ENCODE measurements around the gene CCDC106. TPM values are rescaled to one million over a fixed set of nuclear protein-coding genes. Genes with fewer than 3 reads are reported as not detected.

CCDC106 gene
- total RNA-seq, 1 experiment from 2014 or later: 21.1 TPM

DNA sequence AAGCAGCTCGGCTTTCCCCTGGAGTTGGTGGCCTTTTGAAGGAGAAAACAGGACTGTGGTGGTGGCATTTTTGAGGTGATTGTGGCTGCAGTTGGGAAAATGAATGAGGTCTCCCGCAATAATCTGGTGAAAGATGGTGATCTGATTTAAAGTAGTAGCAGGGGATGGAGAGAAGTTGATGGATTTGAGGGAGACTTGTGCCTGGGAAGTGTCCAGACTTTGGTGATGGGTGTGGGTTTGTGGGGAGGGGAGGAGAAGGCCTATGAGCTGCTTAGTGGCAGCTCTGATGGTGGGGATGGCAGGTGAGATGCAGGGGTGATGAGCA lies 23.0 kb downstream of the CCDC106 start (continued):
- TF ChIP-seq, protein P1, sequence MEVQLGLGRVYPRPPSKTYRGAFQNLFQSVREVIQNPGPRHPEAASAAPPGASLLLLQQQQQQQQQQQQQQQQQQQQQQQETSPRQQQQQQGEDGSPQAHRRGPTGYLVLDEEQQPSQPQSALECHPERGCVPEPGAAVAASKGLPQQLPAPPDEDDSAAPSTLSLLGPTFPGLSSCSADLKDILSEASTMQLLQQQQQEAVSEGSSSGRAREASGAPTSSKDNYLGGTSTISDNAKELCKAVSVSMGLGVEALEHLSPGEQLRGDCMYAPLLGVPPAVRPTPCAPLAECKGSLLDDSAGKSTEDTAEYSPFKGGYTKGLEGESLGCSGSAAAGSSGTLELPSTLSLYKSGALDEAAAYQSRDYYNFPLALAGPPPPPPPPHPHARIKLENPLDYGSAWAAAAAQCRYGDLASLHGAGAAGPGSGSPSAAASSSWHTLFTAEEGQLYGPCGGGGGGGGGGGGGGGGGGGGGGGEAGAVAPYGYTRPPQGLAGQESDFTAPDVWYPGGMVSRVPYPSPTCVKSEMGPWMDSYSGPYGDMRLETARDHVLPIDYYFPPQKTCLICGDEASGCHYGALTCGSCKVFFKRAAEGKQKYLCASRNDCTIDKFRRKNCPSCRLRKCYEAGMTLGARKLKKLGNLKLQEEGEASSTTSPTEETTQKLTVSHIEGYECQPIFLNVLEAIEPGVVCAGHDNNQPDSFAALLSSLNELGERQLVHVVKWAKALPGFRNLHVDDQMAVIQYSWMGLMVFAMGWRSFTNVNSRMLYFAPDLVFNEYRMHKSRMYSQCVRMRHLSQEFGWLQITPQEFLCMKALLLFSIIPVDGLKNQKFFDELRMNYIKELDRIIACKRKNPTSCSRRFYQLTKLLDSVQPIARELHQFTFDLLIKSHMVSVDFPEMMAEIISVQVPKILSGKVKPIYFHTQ (CRISPR knock-in tag; IDR thresholded peaks at IDR 0.05): no peak
- TF ChIP-seq ZNF138 (CRISPR knock-in tag; conservative IDR thresholded peaks at IDR 0.05) (no peak), RORB (CRISPR knock-in tag; IDR thresholded peaks at IDR 0.05) (no peak)
- TF ChIP-seq, protein P2, sequence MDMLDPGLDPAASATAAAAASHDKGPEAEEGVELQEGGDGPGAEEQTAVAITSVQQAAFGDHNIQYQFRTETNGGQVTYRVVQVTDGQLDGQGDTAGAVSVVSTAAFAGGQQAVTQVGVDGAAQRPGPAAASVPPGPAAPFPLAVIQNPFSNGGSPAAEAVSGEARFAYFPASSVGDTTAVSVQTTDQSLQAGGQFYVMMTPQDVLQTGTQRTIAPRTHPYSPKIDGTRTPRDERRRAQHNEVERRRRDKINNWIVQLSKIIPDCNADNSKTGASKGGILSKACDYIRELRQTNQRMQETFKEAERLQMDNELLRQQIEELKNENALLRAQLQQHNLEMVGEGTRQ (CRISPR knock-in tag; IDR thresholded peaks at IDR 0.05): no peak
- TF ChIP-seq, protein P3, sequence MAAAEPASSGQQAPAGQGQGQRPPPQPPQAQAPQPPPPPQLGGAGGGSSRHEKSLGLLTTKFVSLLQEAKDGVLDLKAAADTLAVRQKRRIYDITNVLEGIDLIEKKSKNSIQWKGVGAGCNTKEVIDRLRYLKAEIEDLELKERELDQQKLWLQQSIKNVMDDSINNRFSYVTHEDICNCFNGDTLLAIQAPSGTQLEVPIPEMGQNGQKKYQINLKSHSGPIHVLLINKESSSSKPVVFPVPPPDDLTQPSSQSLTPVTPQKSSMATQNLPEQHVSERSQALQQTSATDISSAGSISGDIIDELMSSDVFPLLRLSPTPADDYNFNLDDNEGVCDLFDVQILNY (CRISPR knock-in tag; IDR thresholded peaks at IDR 0.05): no peak
- TF ChIP-seq, protein P4, sequence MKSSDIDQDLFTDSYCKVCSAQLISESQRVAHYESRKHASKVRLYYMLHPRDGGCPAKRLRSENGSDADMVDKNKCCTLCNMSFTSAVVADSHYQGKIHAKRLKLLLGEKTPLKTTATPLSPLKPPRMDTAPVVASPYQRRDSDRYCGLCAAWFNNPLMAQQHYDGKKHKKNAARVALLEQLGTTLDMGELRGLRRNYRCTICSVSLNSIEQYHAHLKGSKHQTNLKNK (CRISPR knock-in tag; IDR thresholded peaks at IDR 0.05): no peak

DNA sequence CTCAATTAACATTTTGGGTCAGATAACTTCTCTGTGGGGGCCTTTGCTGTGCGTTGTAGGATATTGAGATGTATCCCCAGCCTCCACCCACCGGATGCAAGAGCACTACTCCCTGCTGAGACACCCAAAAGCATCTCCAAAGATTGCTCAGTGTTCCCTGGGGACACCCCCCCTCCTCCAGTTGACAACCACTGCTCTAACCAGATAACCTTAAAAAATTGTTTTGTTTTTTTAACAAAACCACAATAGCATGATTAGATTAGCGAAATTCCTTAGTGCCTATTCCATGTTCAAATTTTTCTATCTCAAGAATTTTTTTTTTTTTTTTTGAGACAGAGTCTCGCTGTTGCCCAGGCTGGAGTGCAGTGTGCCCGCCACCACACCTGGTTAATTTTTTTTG lies 24.4 kb downstream of the CCDC106 start:
- CTCF ChIA-PET: interaction anchor here (0.8 to 3.5 kb wide), 4 partner anchors 15 to 66 kb away, joined by 4 to 57 read pairs (median 19); partner anchors contain the start of gene U2AF2
- no peaks in the 10 kb centered on the region for H3K27me3 Mint-ChIP-seq (ENCODE audit: low read depth)
- POLR2A ChIA-PET: interaction anchor here (0.9 kb wide), 1 partner anchor 18 kb away, joined by 3 read pairs; the partner anchor contains the start of gene U2AF2
- TF ChIP-seq CREB1 (CRISPR knock-in tag; IDR thresholded peaks at IDR 0.05) (no peak), TCF7 (CRISPR knock-in tag; IDR thresholded peaks at IDR 0.05; ENCODE audit: low read depth) (no peak), OVOL2 (CRISPR knock-in tag; IDR thresholded peaks at IDR 0.05; ENCODE audit: borderline replicate concordance) (no peak), ZNF423 (CRISPR knock-in tag; IDR thresholded peaks at IDR 0.05) (no peak), TP53 (CRISPR knock-in tag; IDR thresholded peaks at IDR 0.05) (no peak), NFE2L1 (CRISPR knock-in tag; IDR thresholded peaks at IDR 0.05) (no peak), GRHL2 (CRISPR knock-in tag; IDR thresholded peaks at IDR 0.05; ENCODE audit: insufficient replicate concordance, severe bottlenecking) (no peak), ZNF232 (CRISPR knock-in tag; IDR thresholded peaks at IDR 0.05) (no peak)
- TF ChIP-seq, protein P5, sequence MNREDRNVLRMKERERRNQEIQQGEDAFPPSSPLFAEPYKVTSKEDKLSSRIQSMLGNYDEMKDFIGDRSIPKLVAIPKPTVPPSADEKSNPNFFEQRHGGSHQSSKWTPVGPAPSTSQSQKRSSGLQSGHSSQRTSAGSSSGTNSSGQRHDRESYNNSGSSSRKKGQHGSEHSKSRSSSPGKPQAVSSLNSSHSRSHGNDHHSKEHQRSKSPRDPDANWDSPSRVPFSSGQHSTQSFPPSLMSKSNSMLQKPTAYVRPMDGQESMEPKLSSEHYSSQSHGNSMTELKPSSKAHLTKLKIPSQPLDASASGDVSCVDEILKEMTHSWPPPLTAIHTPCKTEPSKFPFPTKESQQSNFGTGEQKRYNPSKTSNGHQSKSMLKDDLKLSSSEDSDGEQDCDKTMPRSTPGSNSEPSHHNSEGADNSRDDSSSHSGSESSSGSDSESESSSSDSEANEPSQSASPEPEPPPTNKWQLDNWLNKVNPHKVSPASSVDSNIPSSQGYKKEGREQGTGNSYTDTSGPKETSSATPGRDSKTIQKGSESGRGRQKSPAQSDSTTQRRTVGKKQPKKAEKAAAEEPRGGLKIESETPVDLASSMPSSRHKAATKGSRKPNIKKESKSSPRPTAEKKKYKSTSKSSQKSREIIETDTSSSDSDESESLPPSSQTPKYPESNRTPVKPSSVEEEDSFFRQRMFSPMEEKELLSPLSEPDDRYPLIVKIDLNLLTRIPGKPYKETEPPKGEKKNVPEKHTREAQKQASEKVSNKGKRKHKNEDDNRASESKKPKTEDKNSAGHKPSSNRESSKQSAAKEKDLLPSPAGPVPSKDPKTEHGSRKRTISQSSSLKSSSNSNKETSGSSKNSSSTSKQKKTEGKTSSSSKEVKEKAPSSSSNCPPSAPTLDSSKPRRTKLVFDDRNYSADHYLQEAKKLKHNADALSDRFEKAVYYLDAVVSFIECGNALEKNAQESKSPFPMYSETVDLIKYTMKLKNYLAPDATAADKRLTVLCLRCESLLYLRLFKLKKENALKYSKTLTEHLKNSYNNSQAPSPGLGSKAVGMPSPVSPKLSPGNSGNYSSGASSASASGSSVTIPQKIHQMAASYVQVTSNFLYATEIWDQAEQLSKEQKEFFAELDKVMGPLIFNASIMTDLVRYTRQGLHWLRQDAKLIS (CRISPR knock-in tag; IDR thresholded peaks at IDR 0.05; ENCODE audit: borderline replicate concordance): no peak
- TF ChIP-seq, protein P4 (CRISPR knock-in tag; IDR thresholded peaks at IDR 0.05): no peak
- TF ChIP-seq, protein P6, sequence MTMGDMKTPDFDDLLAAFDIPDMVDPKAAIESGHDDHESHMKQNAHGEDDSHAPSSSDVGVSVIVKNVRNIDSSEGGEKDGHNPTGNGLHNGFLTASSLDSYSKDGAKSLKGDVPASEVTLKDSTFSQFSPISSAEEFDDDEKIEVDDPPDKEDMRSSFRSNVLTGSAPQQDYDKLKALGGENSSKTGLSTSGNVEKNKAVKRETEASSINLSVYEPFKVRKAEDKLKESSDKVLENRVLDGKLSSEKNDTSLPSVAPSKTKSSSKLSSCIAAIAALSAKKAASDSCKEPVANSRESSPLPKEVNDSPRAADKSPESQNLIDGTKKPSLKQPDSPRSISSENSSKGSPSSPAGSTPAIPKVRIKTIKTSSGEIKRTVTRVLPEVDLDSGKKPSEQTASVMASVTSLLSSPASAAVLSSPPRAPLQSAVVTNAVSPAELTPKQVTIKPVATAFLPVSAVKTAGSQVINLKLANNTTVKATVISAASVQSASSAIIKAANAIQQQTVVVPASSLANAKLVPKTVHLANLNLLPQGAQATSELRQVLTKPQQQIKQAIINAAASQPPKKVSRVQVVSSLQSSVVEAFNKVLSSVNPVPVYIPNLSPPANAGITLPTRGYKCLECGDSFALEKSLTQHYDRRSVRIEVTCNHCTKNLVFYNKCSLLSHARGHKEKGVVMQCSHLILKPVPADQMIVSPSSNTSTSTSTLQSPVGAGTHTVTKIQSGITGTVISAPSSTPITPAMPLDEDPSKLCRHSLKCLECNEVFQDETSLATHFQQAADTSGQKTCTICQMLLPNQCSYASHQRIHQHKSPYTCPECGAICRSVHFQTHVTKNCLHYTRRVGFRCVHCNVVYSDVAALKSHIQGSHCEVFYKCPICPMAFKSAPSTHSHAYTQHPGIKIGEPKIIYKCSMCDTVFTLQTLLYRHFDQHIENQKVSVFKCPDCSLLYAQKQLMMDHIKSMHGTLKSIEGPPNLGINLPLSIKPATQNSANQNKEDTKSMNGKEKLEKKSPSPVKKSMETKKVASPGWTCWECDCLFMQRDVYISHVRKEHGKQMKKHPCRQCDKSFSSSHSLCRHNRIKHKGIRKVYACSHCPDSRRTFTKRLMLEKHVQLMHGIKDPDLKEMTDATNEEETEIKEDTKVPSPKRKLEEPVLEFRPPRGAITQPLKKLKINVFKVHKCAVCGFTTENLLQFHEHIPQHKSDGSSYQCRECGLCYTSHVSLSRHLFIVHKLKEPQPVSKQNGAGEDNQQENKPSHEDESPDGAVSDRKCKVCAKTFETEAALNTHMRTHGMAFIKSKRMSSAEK (CRISPR knock-in tag; IDR thresholded peaks at IDR 0.05; ENCODE audit: borderline replicate concordance): no peak
- TF ChIP-seq, protein P7, sequence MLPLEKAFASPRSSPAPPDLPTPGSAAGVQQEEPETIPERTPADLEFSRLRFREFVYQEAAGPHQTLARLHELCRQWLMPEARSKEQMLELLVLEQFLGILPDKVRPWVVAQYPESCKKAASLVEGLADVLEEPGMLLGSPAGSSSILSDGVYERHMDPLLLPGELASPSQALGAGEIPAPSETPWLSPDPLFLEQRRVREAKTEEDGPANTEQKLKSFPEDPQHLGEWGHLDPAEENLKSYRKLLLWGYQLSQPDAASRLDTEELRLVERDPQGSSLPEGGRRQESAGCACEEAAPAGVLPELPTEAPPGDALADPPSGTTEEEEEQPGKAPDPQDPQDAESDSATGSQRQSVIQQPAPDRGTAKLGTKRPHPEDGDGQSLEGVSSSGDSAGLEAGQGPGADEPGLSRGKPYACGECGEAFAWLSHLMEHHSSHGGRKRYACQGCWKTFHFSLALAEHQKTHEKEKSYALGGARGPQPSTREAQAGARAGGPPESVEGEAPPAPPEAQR (CRISPR knock-in tag; IDR thresholded peaks at IDR 0.05): no peak
- TF ChIP-seq, protein P8, sequence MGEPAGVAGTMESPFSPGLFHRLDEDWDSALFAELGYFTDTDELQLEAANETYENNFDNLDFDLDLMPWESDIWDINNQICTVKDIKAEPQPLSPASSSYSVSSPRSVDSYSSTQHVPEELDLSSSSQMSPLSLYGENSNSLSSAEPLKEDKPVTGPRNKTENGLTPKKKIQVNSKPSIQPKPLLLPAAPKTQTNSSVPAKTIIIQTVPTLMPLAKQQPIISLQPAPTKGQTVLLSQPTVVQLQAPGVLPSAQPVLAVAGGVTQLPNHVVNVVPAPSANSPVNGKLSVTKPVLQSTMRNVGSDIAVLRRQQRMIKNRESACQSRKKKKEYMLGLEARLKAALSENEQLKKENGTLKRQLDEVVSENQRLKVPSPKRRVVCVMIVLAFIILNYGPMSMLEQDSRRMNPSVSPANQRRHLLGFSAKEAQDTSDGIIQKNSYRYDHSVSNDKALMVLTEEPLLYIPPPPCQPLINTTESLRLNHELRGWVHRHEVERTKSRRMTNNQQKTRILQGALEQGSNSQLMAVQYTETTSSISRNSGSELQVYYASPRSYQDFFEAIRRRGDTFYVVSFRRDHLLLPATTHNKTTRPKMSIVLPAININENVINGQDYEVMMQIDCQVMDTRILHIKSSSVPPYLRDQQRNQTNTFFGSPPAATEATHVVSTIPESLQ (CRISPR knock-in tag; IDR thresholded peaks at IDR 0.05): no peak

More for the DNA sequence above, 24.4 kb downstream of the CCDC106 start:
- Mint-ChIP-seq H3K4me3 (no peak overlapping the region), H3K9me3 (no peaks in the 10 kb centered on the region), H3K4me1 (peaks cover 47% of the 10 kb centered on the region), H3K27ac (peak overlapping the region; percentile 79), H3K36me3 (peaks cover 39% of the 10 kb centered on the region)
- no peak for ATAC-seq
- DNase-seq (ENCODE audit: low spot score): no peak

Data from WTC11 (cell line).